ENCODE results near the gene SPOCD1.

- TF ChIP-seq CTCF (IDR thresholded peaks at IDR 0.05; ENCODE audit: insufficient read depth, low read depth, low read length) (no peak), EZH2 (IDR thresholded peaks at IDR 0.05; ENCODE audit: insufficient read depth, low read length) (no peak)
Observed at GRCh38 chr1:31822766-31823165, 6.9 kb upstream of the SPOCD1 start.
